ENCODE results near the gene GNPTAB.

DNA sequence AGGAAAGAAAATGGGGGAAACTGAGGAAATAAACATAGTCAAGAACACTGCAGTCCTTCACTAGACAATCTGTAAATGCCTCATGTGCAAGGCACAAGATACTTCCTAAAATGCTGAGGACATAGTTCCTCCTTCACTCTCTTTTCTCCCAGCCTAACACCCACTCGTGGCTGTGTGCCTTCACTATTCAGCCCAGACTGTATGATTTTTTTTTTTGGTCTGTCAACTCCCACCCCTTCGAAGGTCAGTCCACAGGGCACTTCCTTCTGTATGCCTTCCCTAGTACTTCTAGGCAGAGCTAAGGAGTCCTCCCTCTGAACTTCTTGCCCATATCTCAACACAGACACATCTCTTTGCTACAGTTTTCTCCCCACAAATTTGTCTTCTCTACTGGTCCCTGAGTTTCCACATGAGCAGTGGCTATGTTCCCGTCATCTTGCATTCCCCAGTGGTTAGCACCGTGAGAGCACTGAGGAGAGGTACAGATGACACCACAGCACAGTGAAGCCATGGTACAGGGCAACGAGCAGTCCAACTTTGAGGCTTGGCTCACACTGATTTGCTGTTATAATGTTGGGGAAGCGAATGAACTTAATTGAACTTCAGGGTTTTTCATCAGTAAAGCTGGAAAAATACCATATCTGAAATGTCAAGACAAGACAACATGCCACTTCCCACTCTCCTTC lies 67.4 kb downstream of the GNPTAB start:
- TF ChIP-seq, protein P1, sequence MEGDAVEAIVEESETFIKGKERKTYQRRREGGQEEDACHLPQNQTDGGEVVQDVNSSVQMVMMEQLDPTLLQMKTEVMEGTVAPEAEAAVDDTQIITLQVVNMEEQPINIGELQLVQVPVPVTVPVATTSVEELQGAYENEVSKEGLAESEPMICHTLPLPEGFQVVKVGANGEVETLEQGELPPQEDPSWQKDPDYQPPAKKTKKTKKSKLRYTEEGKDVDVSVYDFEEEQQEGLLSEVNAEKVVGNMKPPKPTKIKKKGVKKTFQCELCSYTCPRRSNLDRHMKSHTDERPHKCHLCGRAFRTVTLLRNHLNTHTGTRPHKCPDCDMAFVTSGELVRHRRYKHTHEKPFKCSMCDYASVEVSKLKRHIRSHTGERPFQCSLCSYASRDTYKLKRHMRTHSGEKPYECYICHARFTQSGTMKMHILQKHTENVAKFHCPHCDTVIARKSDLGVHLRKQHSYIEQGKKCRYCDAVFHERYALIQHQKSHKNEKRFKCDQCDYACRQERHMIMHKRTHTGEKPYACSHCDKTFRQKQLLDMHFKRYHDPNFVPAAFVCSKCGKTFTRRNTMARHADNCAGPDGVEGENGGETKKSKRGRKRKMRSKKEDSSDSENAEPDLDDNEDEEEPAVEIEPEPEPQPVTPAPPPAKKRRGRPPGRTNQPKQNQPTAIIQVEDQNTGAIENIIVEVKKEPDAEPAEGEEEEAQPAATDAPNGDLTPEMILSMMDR (conservative IDR thresholded peaks at IDR 0.05 in 1 of 2, IDR thresholded peaks at IDR 0.05 in 1 of 2; ENCODE audit: extremely low read depth in 1 of 2, insufficient read depth in 1 of 2, low read depth in 1 of 2, low read length in 2 of 2), result no peak
- no peak for TF ChIP-seq EZH2 (IDR thresholded peaks at IDR 0.05; ENCODE audit: borderline replicate concordance, low read length)

Measured in mammary epithelial cell (primary cell).